Muscle layer of duodenum (tissue), 2 donors: ENCODE data around the gene CETN3.
"Not testable (repeated sequence)": the region's sequence is repeated elsewhere in the genome, so short reads cannot be mapped to it uniquely, and the experiment has no call there.

Experiments used
- H3K27ac ChIP-seq: one replicate; pipeline ENCODE4 v1.7.0; 2013; ENCODE audit warnings: mild to moderate bottlenecking, low read length
- H3K27me3 ChIP-seq: one replicate; pipeline ENCODE4 v1.7.0; 2013; ENCODE audit warnings: low read depth, mild to moderate bottlenecking, control low read depth, low read length
- H3K36me3 ChIP-seq, 2 donors: one replicate each; pipeline ENCODE4 v1.7.0; 2013; ENCODE audit warnings: low read length in 2 of 2, control low read depth in 1 of 2, mild to moderate bottlenecking in 1 of 2; ENCODE audit not compliant: insufficient read depth in 2 of 2, control insufficient read depth in 1 of 2
- H3K4me1 ChIP-seq, 2 donors: one replicate each; pipeline ENCODE4 v1.7.0; 2013; ENCODE audit warnings: low read length in 2 of 2, mild to moderate bottlenecking in 2 of 2, control low read depth in 1 of 2, moderate library complexity in 1 of 2; ENCODE audit not compliant: insufficient read depth in 2 of 2, control insufficient read depth in 1 of 2
- H3K4me3 ChIP-seq, 2 donors: one replicate each; pipeline ENCODE4 v1.7.0; 2013; ENCODE audit warnings: low read length in 2 of 2, low read depth in 1 of 2, mild to moderate bottlenecking in 1 of 2
- H3K9me3 ChIP-seq, 2 donors: one replicate each; pipeline ENCODE4 v1.7.0; 2013; ENCODE audit warnings: low read length in 2 of 2, control low read depth in 1 of 2, mild to moderate bottlenecking in 1 of 2; ENCODE audit not compliant: control insufficient read depth in 1 of 2
- donor health status: healthy.

The CETN3 gene

DNA sequence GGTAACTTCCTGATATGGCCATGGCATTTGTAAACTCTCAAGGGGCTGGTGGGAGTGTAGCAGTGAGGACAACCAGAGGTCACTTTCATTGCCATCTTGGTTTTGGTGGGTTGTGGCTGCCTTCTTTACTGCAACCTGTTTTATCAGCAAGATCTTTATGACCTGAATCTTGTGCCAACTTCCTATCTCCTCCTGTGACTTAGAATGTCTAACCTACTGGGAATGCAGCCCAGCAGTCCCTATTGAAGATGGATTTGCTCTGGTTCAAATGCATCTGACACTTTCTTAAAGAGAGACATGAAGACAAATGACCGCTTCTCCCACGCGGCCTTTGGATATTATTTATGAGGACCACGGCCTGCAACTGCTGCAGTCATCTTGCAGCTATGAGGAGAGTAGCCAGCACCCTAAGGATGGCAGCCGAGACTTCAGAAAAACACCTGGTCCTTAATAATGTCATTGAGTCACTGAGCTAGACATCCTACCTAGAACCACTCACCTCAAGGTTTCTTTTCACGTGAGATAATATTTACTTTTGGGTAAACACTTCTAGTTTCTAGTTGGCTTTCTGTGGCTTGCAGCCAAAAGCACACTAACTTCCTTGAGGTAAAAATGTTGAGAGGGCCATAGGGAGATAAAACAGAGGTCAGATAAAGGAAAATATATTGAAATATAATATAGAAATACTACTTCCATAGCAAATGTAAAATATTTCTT lies 28.2 kb downstream of the CETN3 start:
- H3K27ac ChIP-seq, result no peak overlapping the region
- peaks cover 0 to 1% of the 10 kb centered on the region in 2 donors for H3K9me3 ChIP-seq
- H3K27me3 ChIP-seq, result no peaks in the 10 kb centered on the region
- H3K4me1 ChIP-seq, result no peaks in the 10 kb centered on the region
- no peak overlapping the region for H3K4me3 ChIP-seq
- no peaks in the 10 kb centered on the region for H3K36me3 ChIP-seq

DNA sequence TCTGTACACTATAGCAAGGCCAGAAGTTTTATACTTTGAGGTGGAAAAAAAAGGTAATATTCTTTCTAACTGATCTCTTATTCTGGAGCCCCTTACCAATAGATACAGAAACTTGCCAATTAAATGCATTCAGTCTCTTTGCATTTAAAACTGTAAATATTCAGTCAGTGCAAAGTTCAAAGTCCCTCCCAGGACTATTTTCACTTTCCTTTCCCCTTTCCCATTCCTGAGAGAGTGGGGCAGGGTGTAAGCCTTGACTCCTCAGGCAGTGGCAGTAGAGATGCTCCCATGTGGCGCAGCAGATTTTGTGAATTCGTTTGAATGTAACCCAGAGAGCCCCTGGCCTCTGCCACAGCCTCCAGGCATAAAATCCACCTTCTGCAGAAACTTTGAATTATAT lies 29.9 kb downstream of the CETN3 start:
- H3K27me3 ChIP-seq, result no peaks in the 10 kb centered on the region
- H3K27ac ChIP-seq, result no peak overlapping the region
- peaks cover 0 to 9% of the 10 kb centered on the region in 2 donors for H3K9me3 ChIP-seq
- H3K4me3 ChIP-seq, result no peak overlapping the region
- H3K4me1 ChIP-seq, result no peaks in the 10 kb centered on the region
- no peaks in the 10 kb centered on the region for H3K36me3 ChIP-seq

DNA sequence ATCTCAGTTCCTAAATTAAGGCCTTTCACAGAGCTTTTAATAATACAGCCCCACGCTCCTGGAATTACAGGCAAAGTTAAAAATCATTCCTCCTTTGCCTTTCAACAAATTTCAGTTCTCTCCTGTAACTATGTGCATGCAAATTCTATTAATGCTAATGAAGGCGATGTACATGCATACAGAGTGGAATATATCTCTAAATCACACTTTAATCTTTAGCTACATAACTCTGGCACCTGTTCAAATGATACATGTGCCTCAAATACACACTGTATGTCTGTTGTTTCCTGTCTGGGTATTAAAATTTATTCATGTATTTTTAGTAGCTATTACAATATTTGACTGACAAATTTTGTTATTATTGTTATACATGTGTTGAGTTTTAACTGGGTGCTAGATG lies 30.8 kb downstream of the CETN3 start:
- no peak overlapping the region for H3K4me3 ChIP-seq

DNA sequence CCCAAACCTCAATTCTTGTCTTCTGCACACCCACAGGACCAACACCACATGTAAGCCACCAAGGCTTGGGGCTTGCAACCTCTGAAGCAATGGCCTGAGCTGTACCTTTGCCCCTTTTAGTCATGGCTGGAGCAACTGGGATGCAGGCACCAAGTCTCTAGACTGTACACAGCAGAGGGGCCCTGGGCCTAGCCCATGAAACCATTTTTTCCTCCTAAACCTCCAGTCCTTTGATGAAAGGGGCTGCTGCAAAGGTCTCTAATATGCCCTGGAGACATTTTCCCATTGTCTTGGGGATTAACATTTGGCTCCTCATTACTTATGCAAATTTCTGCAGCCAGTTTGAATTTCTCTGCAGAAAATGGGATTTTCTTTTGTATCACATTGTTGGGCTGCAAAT lies 38.3 kb downstream of the CETN3 start:
- H3K4me1 ChIP-seq, H3K27me3 ChIP-seq, H3K9me3 ChIP-seq, H3K36me3 ChIP-seq, H3K27ac ChIP-seq, H3K4me3 ChIP-seq: not testable (repeated sequence)

More for the DNA sequence above, 30.8 kb downstream of the CETN3 start:
- H3K27me3 ChIP-seq, result no peaks in the 10 kb centered on the region
- H3K36me3 ChIP-seq, result no peaks in the 10 kb centered on the region
- H3K9me3 ChIP-seq, result peaks cover 0 to 9% of the 10 kb centered on the region in 2 donors
- H3K4me1 ChIP-seq, result no peaks in the 10 kb centered on the region
- no peak overlapping the region for H3K27ac ChIP-seq

DNA sequence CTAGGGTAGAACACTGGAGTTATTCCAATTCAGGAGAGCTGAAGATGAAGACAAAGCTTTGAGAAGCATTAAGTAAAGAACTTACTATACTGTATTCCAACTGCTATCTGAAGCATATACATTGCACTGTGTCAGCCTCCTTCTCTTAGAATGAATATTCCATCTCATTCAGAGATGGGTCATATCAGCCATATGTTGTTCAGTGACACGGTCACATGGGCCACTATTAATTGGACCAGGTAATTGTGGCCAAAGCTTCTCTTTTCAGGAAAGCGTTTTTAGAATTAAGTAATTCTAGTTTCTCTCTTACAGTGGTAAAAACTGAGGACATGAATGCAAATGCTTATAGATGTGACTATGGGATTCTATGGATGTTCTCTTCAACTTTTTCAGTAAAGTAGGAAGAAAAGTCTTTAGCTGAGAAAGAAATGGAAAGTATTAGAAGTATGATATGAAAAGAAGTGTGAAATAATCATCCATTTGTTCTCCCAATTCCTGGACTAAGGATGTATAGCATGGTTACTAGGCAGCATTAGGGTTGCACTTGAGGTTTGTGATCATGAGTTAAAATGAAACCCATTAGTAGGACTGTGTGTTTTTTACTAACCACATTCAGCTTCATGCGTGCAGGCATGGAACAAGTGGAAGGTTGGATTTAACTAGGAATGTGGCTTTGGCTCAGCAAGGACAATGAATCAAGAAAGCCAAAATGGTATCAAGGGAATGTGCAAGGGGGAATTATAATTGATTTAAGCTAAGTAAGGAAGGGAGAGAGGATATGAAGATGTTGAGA lies 40.9 kb downstream of the CETN3 start:
- H3K4me1 ChIP-seq, result no peaks in the 10 kb centered on the region
- H3K9me3 ChIP-seq, result no peaks in the 10 kb centered on the region
- H3K4me3 ChIP-seq, result no peak overlapping the region
- no peak overlapping the region for H3K27ac ChIP-seq
- H3K27me3 ChIP-seq, result no peaks in the 10 kb centered on the region
- H3K36me3 ChIP-seq, result no peaks in the 10 kb centered on the region

DNA sequence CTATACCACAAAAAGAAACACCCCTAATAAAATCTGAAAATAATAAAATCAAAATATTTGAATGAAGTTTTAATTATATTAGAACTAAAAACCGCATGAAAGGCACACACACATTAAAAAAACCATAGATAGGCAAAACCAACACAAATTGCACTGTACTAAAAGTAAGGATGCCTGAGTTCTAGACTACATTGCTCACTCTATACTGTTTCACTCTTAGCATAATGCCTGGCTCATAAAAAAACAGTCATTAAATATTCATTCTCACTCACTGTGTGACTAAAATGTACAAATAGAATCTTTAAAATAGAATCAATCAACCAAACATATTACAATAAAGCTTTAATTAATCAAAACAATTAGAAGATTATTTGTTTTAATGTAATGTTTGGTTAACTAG lies 41.7 kb downstream of the CETN3 start:
- H3K27ac ChIP-seq, result no peak overlapping the region
- no peaks in the 10 kb centered on the region for H3K9me3 ChIP-seq
- no peak overlapping the region for H3K4me3 ChIP-seq
- H3K36me3 ChIP-seq, result no peaks in the 10 kb centered on the region
- no peaks in the 10 kb centered on the region for H3K27me3 ChIP-seq
- H3K4me1 ChIP-seq, result no peaks in the 10 kb centered on the region

DNA sequence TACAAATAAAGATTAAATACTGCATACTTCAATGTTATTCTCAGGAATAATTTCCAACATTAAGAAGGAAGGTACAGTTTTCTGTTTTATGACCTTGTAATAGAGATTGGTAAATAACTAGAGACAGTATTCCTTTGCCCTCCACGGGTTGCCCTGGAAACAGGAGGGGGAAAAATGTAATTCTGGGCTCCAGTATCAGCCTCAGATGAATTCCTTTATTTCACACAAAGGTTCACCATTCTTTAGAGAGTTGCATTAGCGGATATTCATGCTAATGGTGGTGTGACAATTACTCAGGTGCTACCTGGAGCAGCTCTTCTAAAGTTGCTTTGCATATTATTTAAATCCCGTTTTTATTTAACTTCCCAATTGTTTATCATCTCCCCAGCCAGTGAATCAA lies 42.6 kb downstream of the CETN3 start:
- Histone ChIP-seq H3K27me3 (no peaks in the 10 kb centered on the region), H3K9me3 (no peaks in the 10 kb centered on the region), H3K4me3 (no peak overlapping the region), H3K27ac (no peak overlapping the region), H3K4me1 (no peaks in the 10 kb centered on the region), H3K36me3 (no peaks in the 10 kb centered on the region)

DNA sequence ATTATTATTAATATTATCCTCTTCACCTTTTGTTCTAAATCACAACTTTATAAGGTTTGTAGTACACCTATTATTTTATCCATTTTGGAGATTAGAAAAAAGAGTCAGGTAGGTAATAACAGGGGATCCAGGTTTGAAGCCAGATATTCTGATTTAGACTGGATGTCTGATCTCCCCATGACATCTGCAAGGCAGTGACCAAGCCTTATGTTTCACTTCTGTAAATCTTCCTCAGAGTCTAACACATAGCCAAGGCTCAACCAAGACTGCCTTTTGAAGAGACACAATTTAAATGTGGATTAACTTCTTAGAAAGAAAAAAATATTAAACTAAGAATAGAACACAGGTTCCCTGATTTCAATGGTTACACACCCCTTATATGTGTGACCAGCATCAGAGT lies 44.2 kb downstream of the CETN3 start:
- Histone ChIP-seq H3K27me3 (no peaks in the 10 kb centered on the region), H3K4me1 (no peaks in the 10 kb centered on the region), H3K27ac (no peak overlapping the region), H3K9me3 (no peaks in the 10 kb centered on the region), H3K4me3 (no peak overlapping the region), H3K36me3 (no peaks in the 10 kb centered on the region)

DNA sequence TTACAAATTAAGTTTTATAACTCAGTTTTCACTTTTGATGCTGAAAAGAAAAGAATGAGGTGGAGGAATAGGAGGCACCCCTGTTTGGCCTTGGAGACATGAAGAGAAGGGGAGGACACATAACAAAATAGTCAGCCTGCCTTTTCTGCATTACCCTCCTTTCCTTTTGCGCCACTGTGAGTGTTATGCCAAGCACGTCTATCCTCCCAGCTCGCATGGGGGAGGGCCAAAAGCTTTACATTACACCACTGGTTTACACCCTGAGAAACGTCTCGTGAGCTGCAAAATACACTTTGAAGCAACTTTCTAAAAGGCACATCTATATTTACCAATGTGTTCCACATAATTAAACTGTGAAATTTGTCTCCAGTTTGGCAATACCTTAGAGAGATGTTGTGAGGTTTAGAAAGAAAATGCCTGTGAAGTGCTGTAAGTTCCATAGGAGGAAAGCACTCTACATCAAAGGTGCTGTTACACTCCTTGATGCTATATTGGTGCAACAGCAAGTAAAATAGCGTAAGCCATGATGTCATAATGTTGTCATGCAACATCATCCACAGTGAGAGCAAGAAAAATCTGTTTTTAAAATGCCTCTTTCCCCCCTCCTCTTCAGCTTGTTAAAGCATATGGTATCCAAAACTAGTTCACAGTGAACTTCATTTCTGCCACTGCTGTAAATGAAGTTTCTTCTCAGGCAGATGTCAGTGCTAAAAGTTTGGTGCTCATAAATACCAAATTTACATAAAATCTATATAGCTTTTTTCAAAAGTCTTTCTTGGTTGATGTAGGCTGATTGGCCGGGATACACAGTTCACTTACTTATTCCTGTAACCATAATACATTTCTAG lies 50.3 kb downstream of the CETN3 start:
- no peak overlapping the region for H3K27ac ChIP-seq

DNA sequence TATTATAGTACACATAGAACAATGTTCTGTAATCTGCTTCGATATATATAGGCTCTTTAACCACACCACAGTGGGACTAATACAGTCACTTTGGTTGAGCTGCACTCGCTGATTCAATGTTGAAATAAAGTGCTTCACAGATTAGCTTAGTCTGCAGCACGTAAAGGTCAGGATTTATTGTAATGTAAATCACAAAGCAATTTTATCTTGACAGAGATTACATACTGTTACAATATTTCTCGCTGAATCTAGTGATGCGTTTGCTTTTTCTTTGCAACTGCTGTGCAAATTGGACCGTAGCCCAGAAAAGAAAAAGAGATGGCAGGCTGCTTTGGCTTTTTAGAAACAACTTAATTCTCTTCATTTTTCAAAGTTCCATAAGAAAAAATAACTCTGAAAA lies 52.9 kb downstream of the CETN3 start:
- no peak overlapping the region for H3K4me3 ChIP-seq
- H3K9me3 ChIP-seq, result no peaks in the 10 kb centered on the region
- no peaks in the 10 kb centered on the region for H3K4me1 ChIP-seq
- no peaks in the 10 kb centered on the region for H3K27me3 ChIP-seq
- no peaks in the 10 kb centered on the region for H3K36me3 ChIP-seq
- H3K27ac ChIP-seq, result no peak overlapping the region

More for the DNA sequence above, 50.3 kb downstream of the CETN3 start:
- no peaks in the 10 kb centered on the region for H3K27me3 ChIP-seq
- no peaks in the 10 kb centered on the region for H3K4me1 ChIP-seq
- no peaks in the 10 kb centered on the region for H3K9me3 ChIP-seq
- no peaks in the 10 kb centered on the region for H3K36me3 ChIP-seq
- H3K4me3 ChIP-seq, result no peak overlapping the region

DNA sequence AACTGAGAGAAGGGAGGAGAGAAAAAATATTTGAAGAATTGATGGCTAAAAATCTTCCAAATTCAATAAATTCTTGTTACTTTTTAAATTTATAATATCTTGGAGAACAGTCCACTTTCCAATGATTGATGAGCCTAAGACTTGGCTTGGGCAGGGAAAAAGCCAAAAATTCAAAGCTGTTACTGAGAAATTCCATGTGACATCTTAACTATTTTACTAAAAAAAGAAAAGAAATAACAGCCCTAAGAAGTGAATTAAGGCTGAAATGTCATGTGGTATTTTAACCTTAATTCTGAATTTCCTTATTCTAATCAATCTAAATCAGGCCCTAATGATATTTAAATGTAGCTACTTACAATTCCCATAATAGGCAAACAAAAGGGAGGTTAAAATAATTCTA lies 53.4 kb downstream of the CETN3 start:
- no peak overlapping the region for H3K4me3 ChIP-seq
- H3K27me3 ChIP-seq, result no peaks in the 10 kb centered on the region
- H3K36me3 ChIP-seq, result no peaks in the 10 kb centered on the region
- H3K27ac ChIP-seq, result no peak overlapping the region
- H3K9me3 ChIP-seq, result no peaks in the 10 kb centered on the region
- no peaks in the 10 kb centered on the region for H3K4me1 ChIP-seq
